Endodermal cell (in vitro differentiated cells): ENCODE data around the gene ANO1. TPM values are rescaled to one million over a fixed set of nuclear protein-coding genes. Genes with fewer than 3 reads are reported as not detected.

Experiments
- DNase-seq: peaks from one replicate; pipeline ENCODE4 v3.0.0-alpha.2; 2017
- H3K27ac ChIP-seq: 2 replicates; pipeline ENCODE4 v1.5.1; 2013; ENCODE audit warnings: mild to moderate bottlenecking, low read depth, low read length, moderate library complexity
- H3K27me3 ChIP-seq: 2 replicates; pipeline ENCODE4 v1.6.1; 2013; ENCODE audit warnings: mild to moderate bottlenecking, low read length, moderate library complexity; ENCODE audit not compliant: insufficient read depth, control insufficient read depth, poor library complexity, severe bottlenecking
- H3K36me3 ChIP-seq: 2 replicates; pipeline ENCODE4 v1.7.0; 2013; ENCODE audit warnings: mild to moderate bottlenecking, low read length, moderate library complexity; ENCODE audit not compliant: control insufficient read depth, insufficient read depth
- H3K4me1 ChIP-seq: one replicate; pipeline ENCODE4 v1.7.0; 2013; ENCODE audit warnings: low read length; ENCODE audit not compliant: control insufficient read depth, insufficient read depth
- H3K4me3 ChIP-seq: 2 replicates; pipeline ENCODE4 v1.5.1; 2013; ENCODE audit warnings: mild to moderate bottlenecking, low read length, moderate library complexity
- H3K9ac ChIP-seq: 2 replicates; pipeline ENCODE4 v1.6.1; 2013; ENCODE audit warnings: mild to moderate bottlenecking, low read length, moderate library complexity; ENCODE audit not compliant: poor library complexity, severe bottlenecking; ENCODE audit errors: extremely low read depth
- H3K9me3 ChIP-seq: 2 replicates; pipeline ENCODE4 v1.6.1; 2013; ENCODE audit warnings: mild to moderate bottlenecking, low read length, moderate library complexity; ENCODE audit not compliant: control insufficient read depth
- H3K27ac Mint-ChIP-seq: 2 replicates; pipeline ENCODE4 v1.8.0; 2020; ENCODE audit warnings: mixed read lengths
- H3K27me3 Mint-ChIP-seq: 2 replicates; pipeline ENCODE4 v1.8.0; 2021; ENCODE audit warnings: mild to moderate bottlenecking, mixed read lengths; ENCODE audit not compliant: insufficient read depth
- H3K36me3 Mint-ChIP-seq: 2 replicates; pipeline ENCODE4 v1.8.0; 2020; ENCODE audit warnings: low read depth, mixed read lengths
- H3K4me1 Mint-ChIP-seq: 2 replicates; pipeline ENCODE4 v1.8.0; 2020; ENCODE audit warnings: mixed read lengths
- H3K4me3 Mint-ChIP-seq: 2 replicates; pipeline ENCODE4 v1.8.0; 2020; ENCODE audit warnings: mild to moderate bottlenecking, moderate library complexity, mixed read lengths
- H3K9me3 Mint-ChIP-seq: 2 replicates; pipeline ENCODE4 v1.8.0; 2020; ENCODE audit warnings: mild to moderate bottlenecking, mixed read lengths
- CTCF ChIP-seq: fragments of 200-600 bp; sonication (generic); conservative IDR thresholded peaks from 2 replicates; pipeline ENCODE4 v1.5.0; 2021; ENCODE audit warnings: antibody characterized with exemption, mild to moderate bottlenecking
- WGBS, 2 experiments: methylation state at CpG; one replicate each; pipeline versions ENCODE4 v1.1.5 to v1.1.7; 2013; ENCODE audit warnings: missing lambda C conversion rate in 2 of 2, mixed read lengths in 1 of 2; ENCODE audit not compliant: insufficient coverage in 1 of 2, insufficient read length in 1 of 2; 5-methylcytosine and 5-hydroxymethylcytosine counted together
- total RNA-seq, 2 donors: library from RNA; stranded (reverse); fragmentation: NEBNext Ultra II Directional in 1 of 2; extraction: Animal tissue kit (Norgen Biotek cat#: 25700) in 1 of 2; gene quantifications; 2 replicates in 1 of 2; 3 replicates in 1 of 2; pipeline ENCODE4 v1.2.1, GENCODE V29; 2021

ANO1 gene
- total RNA-seq, 2 donors from 2014 or later: 3.0 to 7.7 TPM

GRCh38 chr11:70141486-70142220 lies 63.5 kb downstream of the ANO1 start:
- Histone ChIP-seq H3K27me3 (peaks cover 7% of the 10 kb centered on the region), H3K27ac (peak overlapping the region; percentile 86), H3K4me1 (peaks cover 23% of the 10 kb centered on the region), H3K4me3 (peak overlapping the region; percentile 68), H3K36me3 (no peaks in the 10 kb centered on the region), H3K9ac (peak overlapping the region; percentile 75), H3K9me3 (no peaks in the 10 kb centered on the region)
- peak overlapping the region; percentile 84 for H3K27ac Mint-ChIP-seq
- no peaks in the 10 kb centered on the region for H3K36me3 Mint-ChIP-seq
- 0 to 1% methylated on average over 13 to 20 of the region's 20 CpGs for WGBS, 2 experiments
- TF ChIP-seq CTCF: no peak
- peaks cover 10% of the 10 kb centered on the region for H3K27me3 Mint-ChIP-seq
- H3K4me3 Mint-ChIP-seq: peak overlapping the region; percentile 35
- DNase-seq: peak; percentile 90
- H3K9me3 Mint-ChIP-seq: no peaks in the 10 kb centered on the region
- peaks cover 56% of the 10 kb centered on the region for H3K4me1 Mint-ChIP-seq

GRCh38 chr11:70142221-70142875 lies 64.2 kb downstream of the ANO1 start:
- H3K9me3 Mint-ChIP-seq: no peaks in the 10 kb centered on the region
- H3K4me1 Mint-ChIP-seq: peaks cover 60% of the 10 kb centered on the region
- no peak for TF ChIP-seq CTCF
- H3K4me3 ChIP-seq: peak overlapping the region; percentile 68
- peak overlapping the region; percentile 35 for H3K4me3 Mint-ChIP-seq
- no peaks in the 10 kb centered on the region for H3K36me3 ChIP-seq
- H3K9me3 ChIP-seq: no peaks in the 10 kb centered on the region
- H3K27me3 Mint-ChIP-seq: peaks cover 10% of the 10 kb centered on the region
- peak overlapping the region; percentile 84 for H3K27ac Mint-ChIP-seq
- peaks cover 29% of the 10 kb centered on the region for H3K4me1 ChIP-seq
- H3K9ac ChIP-seq: no peak overlapping the region
- peak overlapping the region; percentile 86 for H3K27ac ChIP-seq
- H3K36me3 Mint-ChIP-seq: no peaks in the 10 kb centered on the region
- peaks cover 7% of the 10 kb centered on the region for H3K27me3 ChIP-seq
- DNase-seq: peak; percentile 84
- WGBS, 2 experiments: 9 to 30% methylated on average over 6 to 14 of the region's 14 CpGs

GRCh38 chr11:70144262-70144661 lies 66.1 kb downstream of the ANO1 start:
- Mint-ChIP-seq H3K4me1 (peaks cover 65% of the 10 kb centered on the region), H3K4me3 (no peak overlapping the region), H3K9me3 (no peaks in the 10 kb centered on the region), H3K27me3 (peaks cover 15% of the 10 kb centered on the region), H3K36me3 (no peaks in the 10 kb centered on the region), H3K27ac (no peak overlapping the region)
- no peak overlapping the region for H3K4me3 ChIP-seq
- no peak for TF ChIP-seq CTCF
- no peak for DNase-seq
- H3K36me3 ChIP-seq: no peaks in the 10 kb centered on the region
- peaks cover 7% of the 10 kb centered on the region for H3K27me3 ChIP-seq
- H3K9ac ChIP-seq: no peak overlapping the region
- no peak overlapping the region for H3K27ac ChIP-seq
- no peaks in the 10 kb centered on the region for H3K9me3 ChIP-seq
- 88 to 94% methylated on average over 10 of the region's 10 CpGs for WGBS, 2 experiments
- H3K4me1 ChIP-seq: peaks cover 30% of the 10 kb centered on the region
